GM19239 (cell line): ENCODE measurements around the gene RAB31.

Experiments
- DNase-seq: peaks from one replicate; pipeline ENCODE4 v3.0.0; 2011; ENCODE audit warnings: low spot score; ENCODE audit not compliant: insufficient read length
- FAIRE-seq: peaks from 2 replicates; lab custom pipeline; 2011; peaks lifted over from hg19 to GRCh38; lab: Jason Lieb, UNC

The RAB31 gene

GRCh38 chr18:9829397-9829712 lies 121.3 kb downstream of the RAB31 start:
- DNase-seq (no peak), FAIRE-seq (no peak)

- no peak for FAIRE-seq
- DNase-seq, result no peak
These were observed 123.1 kb downstream of the RAB31 start for GRCh38 chr18:9831036-9831722.

- FAIRE-seq (no peak), DNase-seq (no peak)
These were observed 123.7 kb downstream of the RAB31 start for GRCh38 chr18:9831723-9832199.

- DNase-seq (no peak), FAIRE-seq (no peak)
These were observed 124.8 kb downstream of the RAB31 start for GRCh38 chr18:9832871-9833270.

- DNase-seq (no peak), FAIRE-seq (no peak)
These were observed 126.5 kb downstream of the RAB31 start for GRCh38 chr18:9834551-9834950.

GRCh38 chr18:9835113-9835755 lies 127.1 kb downstream of the RAB31 start:
- FAIRE-seq (no peak), DNase-seq (no peak)

- DNase-seq, result no peak
- FAIRE-seq, result no peak
These were observed 127.7 kb downstream of the RAB31 start for GRCh38 chr18:9835825-9836224.

GRCh38 chr18:9838144-9838877 lies 130.2 kb downstream of the RAB31 start:
- no peak for DNase-seq
- no peak for FAIRE-seq

GRCh38 chr18:9839211-9839610 lies 131.1 kb downstream of the RAB31 start:
- FAIRE-seq (no peak), DNase-seq (no peak)

GRCh38 chr18:9839853-9840252 lies 131.8 kb downstream of the RAB31 start:
- FAIRE-seq, result no peak
- no peak for DNase-seq

- FAIRE-seq, result no peak
- DNase-seq, result no peak
These were observed 133.7 kb downstream of the RAB31 start for GRCh38 chr18:9841752-9842151.

- no peak for FAIRE-seq
- no peak for DNase-seq
These were observed 134.3 kb downstream of the RAB31 start for GRCh38 chr18:9842448-9842847.

- no peak for DNase-seq
- FAIRE-seq, result no peak
These were observed 137.2 kb downstream of the RAB31 start for GRCh38 chr18:9845256-9845655.

- no peak for FAIRE-seq
- no peak for DNase-seq
These were observed 138.2 kb downstream of the RAB31 start for GRCh38 chr18:9846162-9846925.

GRCh38 chr18:9848170-9848879 lies 140.2 kb downstream of the RAB31 start:
- no peak for FAIRE-seq
- DNase-seq, result no peak

- no peak for FAIRE-seq
- DNase-seq, result no peak
These were observed 141.5 kb downstream of the RAB31 start for GRCh38 chr18:9849407-9850283.

- no peak for FAIRE-seq
- DNase-seq, result no peak
These were observed 142.2 kb downstream of the RAB31 start for GRCh38 chr18:9850309-9850708.

- FAIRE-seq (no peak), DNase-seq (no peak)
These were observed 143.4 kb downstream of the RAB31 start for GRCh38 chr18:9851511-9851910.
